HepG2 (cell line): ENCODE results near the gene TMEM204. TPM values are rescaled to one million over a fixed set of nuclear protein-coding genes. Genes with fewer than 3 reads are reported as not detected.

Experiments used
- ARID3A ChIP-seq: IDR thresholded peaks from 2 replicates; pipeline ENCODE4 v1.6.1; 2012; ENCODE audit warnings: low read depth, low read length, improper control_type of control experiment
- GATAD1 ChIP-seq: IDR thresholded peaks from 2 replicates; pipeline ENCODE4 v1.6.1; 2016; ENCODE audit warnings: missing genetic modification reagents, missing compliant biosample characterization
- HDAC6 ChIP-seq: fragments of 200-600 bp; sonication (generic); IDR thresholded peaks from 2 replicates; pipeline ENCODE4 v1.7.0; 2017; ENCODE audit warnings: mild to moderate bottlenecking, antibody characterized with exemption, low read length, low read depth
- NFE2 ChIP-seq: sonication (generic); formaldehyde crosslinking; IDR thresholded peaks from 2 replicates; pipeline ENCODE4 v1.4.0; 2020; ENCODE audit warnings: missing genetic modification reagents
- PCBP1 ChIP-seq: fragments of 200-400 bp; formaldehyde crosslinking; IDR thresholded peaks from 2 replicates; pipeline ENCODE4 v1.6.1; 2017; ENCODE audit warnings: mild to moderate bottlenecking, low read depth, low read length, borderline replicate concordance
- SRF ChIP-seq: IDR thresholded peaks from 2 replicates; pipeline ENCODE4 v1.6.1; 2011; ENCODE audit warnings: mild to moderate bottlenecking, low read depth, low read length, moderate library complexity
- ZNF850 ChIP-seq: sonication (generic); formaldehyde crosslinking; conservative IDR thresholded peaks from 2 replicates; pipeline ENCODE4 v1.9.0; 2021; ENCODE audit warnings: mild to moderate bottlenecking, missing genetic modification reagents
- polyA plus RNA-seq, 8 experiments: library from polyadenylated mRNA; depleted of rRNA in 3 of 8; stranded (reverse) in 7 of 8; unstranded in 1 of 8; fragments of >200 nt; fragmentation: Illumina TruSeq in 4 of 8; extraction: Trizol in 4 of 8; gene quantifications; 2 replicates each; pipeline versions ENCODE4 v1.2.1 to v1.2.3, GENCODE V29; 2011 to 2016; ENCODE audit warnings: low read depth in 4 of 8, missing spikeins in 1 of 8, mixed read lengths in 1 of 8; ENCODE audit not compliant: insufficient read depth in 1 of 8
- total RNA-seq, 5 experiments: library from RNA; depleted of rRNA; stranded (reverse); fragments of >200 nt; fragmentation: Illumina TruSeq; extraction: Trizol; gene quantifications; 2 replicates each; pipeline ENCODE4 v1.2.3, GENCODE V29; 2016; ENCODE audit warnings: low read depth in 1 of 5
- TF ChIP-seq, protein P1 (sequence below): IDR thresholded peaks from 2 replicates; pipeline ENCODE4 v1.6.1; 2012; ENCODE audit warnings: low read length, improper control_type of control experiment
- TF ChIP-seq, protein P2 (sequence below): fragments of 450-650 bp; IDR thresholded peaks from 2 replicates; pipeline ENCODE4 v1.6.1; 2017; ENCODE audit warnings: mild to moderate bottlenecking
- TF ChIP-seq, protein P3 (sequence below): sonication (generic); formaldehyde crosslinking; IDR thresholded peaks from 2 replicates; pipeline ENCODE4 v1.8.0; 2022; ENCODE audit warnings: mild to moderate bottlenecking, missing genetic modification reagents, borderline replicate concordance

The TMEM204 gene
- total and polyA plus RNA-seq, 2 of the 13 experiments (the other 11 are each of a cell fraction or from before 2014, with no cell fraction given) = not detected

DNA sequence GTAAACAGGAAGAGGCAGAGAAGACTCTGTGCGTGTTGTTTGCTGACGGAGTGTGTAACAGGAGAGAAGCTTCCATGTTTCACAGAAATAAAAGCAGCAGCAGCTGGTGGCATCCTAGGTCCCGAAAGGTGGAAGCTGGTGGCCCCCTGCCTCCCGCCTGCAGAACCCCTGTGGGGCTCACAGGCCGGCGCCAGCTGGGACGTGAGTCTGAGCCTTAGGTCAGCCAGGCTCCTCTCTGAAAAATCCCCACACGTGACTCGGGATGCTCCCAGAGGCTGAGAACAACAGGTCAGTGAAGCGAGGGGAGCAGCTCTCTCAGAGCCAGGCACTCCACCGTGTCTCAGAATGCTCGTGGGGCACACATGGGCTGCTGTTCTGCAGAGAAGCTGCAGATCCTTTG lies 27.4 kb downstream of the TMEM204 start (continued):
- TF ChIP-seq, protein P1, sequence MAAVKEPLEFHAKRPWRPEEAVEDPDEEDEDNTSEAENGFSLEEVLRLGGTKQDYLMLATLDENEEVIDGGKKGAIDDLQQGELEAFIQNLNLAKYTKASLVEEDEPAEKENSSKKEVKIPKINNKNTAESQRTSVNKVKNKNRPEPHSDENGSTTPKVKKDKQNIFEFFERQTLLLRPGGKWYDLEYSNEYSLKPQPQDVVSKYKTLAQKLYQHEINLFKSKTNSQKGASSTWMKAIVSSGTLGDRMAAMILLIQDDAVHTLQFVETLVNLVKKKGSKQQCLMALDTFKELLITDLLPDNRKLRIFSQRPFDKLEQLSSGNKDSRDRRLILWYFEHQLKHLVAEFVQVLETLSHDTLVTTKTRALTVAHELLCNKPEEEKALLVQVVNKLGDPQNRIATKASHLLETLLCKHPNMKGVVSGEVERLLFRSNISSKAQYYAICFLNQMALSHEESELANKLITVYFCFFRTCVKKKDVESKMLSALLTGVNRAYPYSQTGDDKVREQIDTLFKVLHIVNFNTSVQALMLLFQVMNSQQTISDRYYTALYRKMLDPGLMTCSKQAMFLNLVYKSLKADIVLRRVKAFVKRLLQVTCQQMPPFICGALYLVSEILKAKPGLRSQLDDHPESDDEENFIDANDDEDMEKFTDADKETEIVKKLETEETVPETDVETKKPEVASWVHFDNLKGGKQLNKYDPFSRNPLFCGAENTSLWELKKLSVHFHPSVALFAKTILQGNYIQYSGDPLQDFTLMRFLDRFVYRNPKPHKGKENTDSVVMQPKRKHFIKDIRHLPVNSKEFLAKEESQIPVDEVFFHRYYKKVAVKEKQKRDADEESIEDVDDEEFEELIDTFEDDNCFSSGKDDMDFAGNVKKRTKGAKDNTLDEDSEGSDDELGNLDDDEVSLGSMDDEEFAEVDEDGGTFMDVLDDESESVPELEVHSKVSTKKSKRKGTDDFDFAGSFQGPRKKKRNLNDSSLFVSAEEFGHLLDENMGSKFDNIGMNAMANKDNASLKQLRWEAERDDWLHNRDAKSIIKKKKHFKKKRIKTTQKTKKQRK = no peak
- TF ChIP-seq PCBP1 (no peak), ARID3A (no peak), HDAC6 (no peak), SRF (no peak), GATAD1 (CRISPR knock-in tag) (no peak), NFE2 (CRISPR knock-in tag) (no peak), ZNF850 (CRISPR knock-in tag) (no peak)
- TF ChIP-seq, protein P2, sequence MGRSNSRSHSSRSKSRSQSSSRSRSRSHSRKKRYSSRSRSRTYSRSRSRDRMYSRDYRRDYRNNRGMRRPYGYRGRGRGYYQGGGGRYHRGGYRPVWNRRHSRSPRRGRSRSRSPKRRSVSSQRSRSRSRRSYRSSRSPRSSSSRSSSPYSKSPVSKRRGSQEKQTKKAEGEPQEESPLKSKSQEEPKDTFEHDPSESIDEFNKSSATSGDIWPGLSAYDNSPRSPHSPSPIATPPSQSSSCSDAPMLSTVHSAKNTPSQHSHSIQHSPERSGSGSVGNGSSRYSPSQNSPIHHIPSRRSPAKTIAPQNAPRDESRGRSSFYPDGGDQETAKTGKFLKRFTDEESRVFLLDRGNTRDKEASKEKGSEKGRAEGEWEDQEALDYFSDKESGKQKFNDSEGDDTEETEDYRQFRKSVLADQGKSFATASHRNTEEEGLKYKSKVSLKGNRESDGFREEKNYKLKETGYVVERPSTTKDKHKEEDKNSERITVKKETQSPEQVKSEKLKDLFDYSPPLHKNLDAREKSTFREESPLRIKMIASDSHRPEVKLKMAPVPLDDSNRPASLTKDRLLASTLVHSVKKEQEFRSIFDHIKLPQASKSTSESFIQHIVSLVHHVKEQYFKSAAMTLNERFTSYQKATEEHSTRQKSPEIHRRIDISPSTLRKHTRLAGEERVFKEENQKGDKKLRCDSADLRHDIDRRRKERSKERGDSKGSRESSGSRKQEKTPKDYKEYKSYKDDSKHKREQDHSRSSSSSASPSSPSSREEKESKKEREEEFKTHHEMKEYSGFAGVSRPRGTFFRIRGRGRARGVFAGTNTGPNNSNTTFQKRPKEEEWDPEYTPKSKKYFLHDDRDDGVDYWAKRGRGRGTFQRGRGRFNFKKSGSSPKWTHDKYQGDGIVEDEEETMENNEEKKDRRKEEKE = no peak
- TF ChIP-seq, protein P3, sequence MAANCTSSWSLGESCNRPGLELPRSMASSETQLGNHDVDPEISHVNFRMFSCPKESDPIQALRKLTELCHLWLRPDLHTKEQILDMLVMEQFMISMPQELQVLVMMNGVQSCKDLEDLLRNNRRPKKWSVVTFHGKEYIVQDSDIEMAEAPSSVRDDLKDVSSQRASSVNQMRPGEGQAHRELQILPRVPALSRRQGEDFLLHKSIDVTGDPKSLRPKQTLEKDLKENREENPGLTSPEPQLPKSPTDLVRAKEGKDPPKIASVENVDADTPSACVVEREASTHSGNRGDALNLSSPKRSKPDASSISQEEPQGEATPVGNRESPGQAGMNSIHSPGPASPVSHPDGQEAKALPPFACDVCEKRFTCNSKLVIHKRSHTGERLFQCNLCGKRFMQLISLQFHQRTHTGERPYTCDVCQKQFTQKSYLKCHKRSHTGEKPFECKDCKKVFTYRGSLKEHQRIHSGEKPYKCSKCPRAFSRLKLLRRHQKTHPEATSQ = no peak
